NT2/D1 (cell line): Measurements from ENCODE around the gene SEPTIN3.
A peak's percentile ranks its signal among the peaks of the same experiment; 100 is the strongest.

ENCODE experiments used
- DNase-seq: peaks from one replicate; pipeline ENCODE4 v3.0.0-alpha.2; 2011; ENCODE audit warnings: low read depth, low spot score
- H3K27me3 ChIP-seq: 2 replicates; pipeline ENCODE4 v1.6.0; 2011; ENCODE audit warnings: mild to moderate bottlenecking; ENCODE audit not compliant: insufficient read length, insufficient read depth
- H3K36me3 ChIP-seq: 2 replicates; pipeline ENCODE4 v1.6.1; 2011; ENCODE audit warnings: mild to moderate bottlenecking, low read length, mixed read lengths; ENCODE audit not compliant: insufficient read depth, insufficient read length
- H3K4me1 ChIP-seq: 2 replicates; pipeline ENCODE4 v1.5.1; 2011; ENCODE audit not compliant: insufficient read depth, insufficient read length
- H3K4me3 ChIP-seq: 2 replicates; pipeline ENCODE4 v1.5.1; 2011; ENCODE audit warnings: low read depth; ENCODE audit not compliant: insufficient read length
- H3K9ac ChIP-seq: 2 replicates; pipeline ENCODE4 v1.6.0; 2011; ENCODE audit warnings: low read depth; ENCODE audit not compliant: insufficient read length
- H3K9me3 ChIP-seq: 2 replicates; pipeline ENCODE4 v1.5.1; 2011; ENCODE audit warnings: mild to moderate bottlenecking, low read length; ENCODE audit not compliant: insufficient read depth
- SUZ12 ChIP-seq: IDR thresholded peaks from 2 replicates; pipeline ENCODE4 v1.6.1; 2011; ENCODE audit not compliant: insufficient read length, insufficient read depth; ENCODE audit errors: extremely low read depth
- YY1 ChIP-seq: IDR thresholded peaks from 2 replicates; pipeline ENCODE4 v1.6.1; 2011; ENCODE audit not compliant: insufficient read length, insufficient read depth
- ZNF274 ChIP-seq: IDR thresholded peaks from 2 replicates; pipeline ENCODE4 v1.6.1; 2011; ENCODE audit warnings: mild to moderate bottlenecking, low read depth, low read length

The SEPTIN3 gene, protein sequence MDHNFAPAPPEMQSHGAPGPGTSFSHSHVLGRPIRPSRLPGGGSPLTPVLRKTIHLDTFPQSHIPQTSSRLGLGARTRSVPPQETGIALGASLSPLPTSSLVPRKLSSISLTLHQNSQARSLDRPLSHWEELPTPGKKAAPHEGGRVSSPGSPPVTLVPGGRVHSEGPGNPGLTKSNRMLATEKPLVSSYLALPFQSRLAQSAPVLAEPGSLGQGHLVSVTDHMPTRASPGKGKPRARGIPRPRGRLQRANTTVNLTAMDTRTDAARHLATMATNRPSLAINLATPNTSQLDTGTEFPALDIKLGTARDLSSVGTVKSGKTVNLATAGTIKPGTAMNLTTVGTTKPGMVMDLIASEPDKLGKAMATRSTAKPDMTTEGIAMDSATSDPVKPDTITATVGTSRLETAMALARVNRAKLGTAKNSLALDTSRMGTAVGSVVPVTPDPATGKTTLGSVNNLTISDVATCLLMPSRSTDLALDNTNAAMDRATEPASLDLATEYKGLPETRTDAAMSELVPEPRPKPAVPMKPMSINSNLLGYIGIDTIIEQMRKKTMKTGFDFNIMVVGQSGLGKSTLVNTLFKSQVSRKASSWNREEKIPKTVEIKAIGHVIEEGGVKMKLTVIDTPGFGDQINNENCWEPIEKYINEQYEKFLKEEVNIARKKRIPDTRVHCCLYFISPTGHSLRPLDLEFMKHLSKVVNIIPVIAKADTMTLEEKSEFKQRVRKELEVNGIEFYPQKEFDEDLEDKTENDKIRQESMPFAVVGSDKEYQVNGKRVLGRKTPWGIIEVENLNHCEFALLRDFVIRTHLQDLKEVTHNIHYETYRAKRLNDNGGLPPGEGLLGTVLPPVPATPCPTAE

GRCh38 chr22:41969110-41969646 is at the start of gene SEPTIN3:
Gene SEPTIN3 (plus strand): TSS chr22:41969443. CDS start chr22:41971493, 2,050 bp downstream.
- Histone ChIP-seq H3K36me3 (no peaks in the 10 kb centered on the region), H3K27me3 (peaks cover 18% of the 10 kb centered on the region), H3K4me1 (peaks cover 17% of the 10 kb centered on the region), H3K9me3 (peaks cover 7% of the 10 kb centered on the region; the same call in 1 of the 2 replicates), H3K4me3 (no peak within 1 kb of the TSS), H3K9ac (peak within 1 kb of the TSS; percentile 13)
- TF ChIP-seq SUZ12, result no peak
- TF ChIP-seq ZNF274, result no peak
- DNase-seq, result no peak

DNA sequence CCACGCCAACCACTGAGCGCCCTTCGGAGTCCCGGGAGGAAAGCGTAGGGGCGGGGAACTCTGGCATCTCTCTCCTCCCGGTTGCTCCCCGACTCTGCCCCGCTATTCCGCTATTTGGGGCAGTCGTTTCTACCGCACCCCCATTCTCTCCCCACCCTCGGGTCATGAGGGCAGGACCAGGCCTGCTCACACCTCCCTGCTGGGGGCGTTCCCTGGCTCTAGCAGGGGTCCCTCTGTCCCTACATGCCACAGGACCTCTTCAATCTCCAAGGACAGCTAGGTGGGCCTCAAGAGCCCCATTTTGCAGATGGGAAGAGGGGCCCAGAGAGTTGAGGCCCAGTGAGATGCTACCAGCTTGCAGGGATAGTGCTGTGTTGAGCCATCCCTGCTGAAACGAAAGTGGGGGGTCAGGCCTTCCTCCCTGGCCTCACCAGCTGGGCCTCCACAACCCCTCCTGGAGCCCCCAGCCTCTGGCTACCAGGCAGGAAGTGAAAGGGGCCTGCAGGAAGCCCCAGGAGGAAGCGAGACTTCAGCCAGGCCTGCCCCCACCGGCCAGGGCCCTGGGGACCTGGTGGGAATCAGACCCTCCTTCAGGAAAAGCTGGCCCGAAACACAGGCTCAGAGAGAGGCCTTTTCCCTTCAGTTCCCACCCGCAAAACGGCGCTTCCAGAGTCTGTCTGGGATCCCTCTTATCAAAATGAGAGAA is 48.8 kb upstream of the SEPTIN3 start:
- no peak for TF ChIP-seq ZNF274
- no peak for TF ChIP-seq SUZ12
- TF ChIP-seq YY1, result no peak
- Histone ChIP-seq H3K4me1 (peaks cover 5% of the 10 kb centered on the region), H3K36me3 (no peaks in the 10 kb centered on the region), H3K27me3 (peaks cover 56% of the 10 kb centered on the region), H3K9ac (no peak overlapping the region), H3K4me3 (no peak overlapping the region), H3K9me3 (no peaks in the 10 kb centered on the region)
- DNase-seq, result no peak

GRCh38 chr22:41922328-41922727 is 46.9 kb upstream of the SEPTIN3 start:
- no peak overlapping the region for H3K9ac ChIP-seq
- no peak overlapping the region for H3K4me3 ChIP-seq
- DNase-seq, result no peak
- peaks cover 42% of the 10 kb centered on the region for H3K27me3 ChIP-seq
- H3K4me1 ChIP-seq, result peaks cover 13% of the 10 kb centered on the region
- H3K36me3 ChIP-seq, result no peaks in the 10 kb centered on the region
- TF ChIP-seq YY1 (no peak), SUZ12 (no peak), ZNF274 (no peak)
- H3K9me3 ChIP-seq, result no peaks in the 10 kb centered on the region

DNA sequence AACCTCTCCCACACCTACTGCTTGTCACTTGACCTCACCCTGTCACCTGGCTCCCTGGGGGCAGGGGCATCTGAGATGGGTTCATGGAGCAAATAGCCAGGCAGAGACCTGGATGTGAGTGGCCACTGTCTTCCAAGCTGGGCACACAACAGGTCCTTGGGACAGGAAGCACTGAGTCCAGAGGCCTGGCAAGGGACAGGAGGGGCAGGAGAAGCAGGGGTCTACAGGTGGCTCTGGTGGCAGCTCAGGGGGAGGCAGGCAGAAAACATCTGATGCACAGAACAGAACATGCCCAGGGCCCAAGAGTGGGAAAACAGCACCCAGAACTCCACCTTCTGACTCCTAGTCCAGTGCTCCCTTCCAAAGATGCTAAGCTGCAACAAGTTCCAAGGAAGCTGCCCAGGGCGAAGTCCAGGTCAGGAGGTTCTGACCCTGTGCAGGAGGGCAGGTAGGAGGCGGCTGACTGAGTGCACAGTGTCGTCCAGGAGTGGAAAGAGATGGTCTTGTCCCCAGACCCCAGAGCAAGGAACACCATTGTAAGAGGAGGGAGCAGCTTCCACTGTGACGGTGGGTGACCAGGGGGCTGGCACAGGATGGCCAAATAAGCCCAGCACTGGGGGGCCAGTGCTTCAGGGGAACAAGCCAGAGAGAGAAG is 46.2 kb upstream of the SEPTIN3 start:
- peaks cover 12% of the 10 kb centered on the region for H3K4me1 ChIP-seq
- H3K4me3 ChIP-seq, result no peak overlapping the region
- DNase-seq, result no peak
- TF ChIP-seq SUZ12, result no peak
- TF ChIP-seq YY1, result no peak
- TF ChIP-seq ZNF274, result no peak
- no peaks in the 10 kb centered on the region for H3K9me3 ChIP-seq
- H3K27me3 ChIP-seq, result peaks cover 35% of the 10 kb centered on the region
- H3K36me3 ChIP-seq, result no peaks in the 10 kb centered on the region
- no peak overlapping the region for H3K9ac ChIP-seq

DNA sequence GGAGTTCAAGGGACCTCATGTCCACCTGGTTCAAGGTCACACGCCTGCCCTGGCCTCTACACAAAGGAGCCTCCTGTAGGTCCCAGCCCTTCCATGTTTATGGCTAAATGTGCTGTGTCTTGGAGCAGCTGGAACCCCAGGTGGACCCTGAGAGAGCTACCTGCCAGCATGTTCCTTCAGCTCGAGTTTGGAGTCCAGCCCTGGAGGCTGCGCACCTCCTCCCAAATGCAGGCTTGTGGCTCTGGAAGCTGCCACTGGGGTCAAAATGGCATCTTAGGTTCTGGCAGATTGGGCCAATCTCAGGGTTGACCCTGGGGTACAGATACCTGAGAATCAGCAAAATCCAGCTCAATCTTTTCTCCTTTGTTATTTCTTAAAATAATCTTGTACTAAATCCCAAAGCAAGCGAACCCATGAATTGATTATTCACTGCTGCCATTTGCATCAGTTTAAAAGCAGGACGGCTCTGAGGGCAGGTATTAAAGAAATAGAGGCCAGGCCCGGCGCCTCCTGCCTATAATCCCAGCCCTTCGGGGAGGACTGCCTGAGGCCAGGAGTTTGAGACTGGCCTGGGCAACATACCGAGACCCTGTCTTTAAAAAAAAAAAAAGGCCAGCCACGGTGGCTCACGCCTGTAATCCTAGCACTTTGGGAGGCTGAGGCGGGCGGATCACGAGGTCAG is 45.5 kb upstream of the SEPTIN3 start:
- Histone ChIP-seq H3K9ac (no peak overlapping the region), H3K27me3 (peaks cover 31% of the 10 kb centered on the region), H3K4me1 (peaks cover 16% of the 10 kb centered on the region), H3K9me3 (no peaks in the 10 kb centered on the region), H3K4me3 (no peak overlapping the region), H3K36me3 (no peaks in the 10 kb centered on the region)
- DNase-seq, result no peak
- TF ChIP-seq SUZ12 (no peak), YY1 (no peak), ZNF274 (no peak)
